Right lobe of liver (tissue), 4 donors: Measurements from ENCODE around the gene PGM5.

Source experiments
- CTCF ChIP-seq, 4 donors: fragments of 200-600 bp in 3 of 4; fragments of 450-650 bp in 1 of 4; IDR thresholded peaks; one replicate each; pipeline versions ENCODE4 v1.5.1 to v1.8.0; 2016 to 2022; ENCODE audit warnings: antibody characterized with exemption in 4 of 4, mild to moderate bottlenecking in 2 of 4
- POLR2A ChIP-seq: fragments of 450-650 bp; IDR thresholded peaks from one replicate; pipeline ENCODE4 v1.6.1; 2017; ENCODE audit warnings: antibody characterized with exemption, mild to moderate bottlenecking
- donor health status: DM: no; HTN: no; CAD: no.
- donor health status: DM: no; HTN: no; CAD: no.
- donor health status: DM: no; HTN: yes; CAD: no.

- TF ChIP-seq CTCF (IDR thresholded peaks at IDR 0.05) (no peak), POLR2A (no peak)
Observed at GRCh38 chr9:68532131-68532530, 175.7 kb downstream of the PGM5 start.
